ENCODE data around the gene PCCA. TPM values are rescaled to one million over a fixed set of nuclear protein-coding genes. Genes with fewer than 3 reads are reported as not detected.
A peak's percentile ranks its signal among the peaks of the same experiment; 100 is the strongest.

PCCA gene
- total RNA-seq, 1 experiment from 2014 or later, result 16.1 TPM

DNA sequence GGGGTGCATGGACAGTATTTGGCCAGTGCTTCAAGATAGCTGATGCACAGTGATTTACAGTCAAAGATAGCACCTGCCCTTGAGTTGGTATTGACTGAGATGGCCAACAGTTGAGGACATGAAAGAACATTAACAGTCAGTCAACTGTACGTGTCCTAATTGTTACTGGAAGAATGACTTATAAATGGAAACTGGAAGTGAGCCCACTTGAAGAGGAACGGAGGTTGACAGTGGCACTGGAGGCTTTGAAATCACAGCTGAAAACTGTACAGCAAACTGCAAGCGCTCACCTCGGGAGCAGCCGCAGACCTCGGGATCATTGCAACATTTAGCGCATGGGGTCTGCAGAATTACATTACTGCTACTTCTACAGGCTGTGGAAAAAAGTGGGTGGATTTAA is 422.6 kb downstream of the PCCA start:
- no peaks in the 10 kb centered on the region for H3K36me3 ChIP-seq (ENCODE audit: low read depth)
- no peak overlapping the region for H3K4me2 ChIP-seq
- no peaks in the 10 kb centered on the region for H3F3A ChIP-seq (ENCODE audit: insufficient read depth, low read depth)
- POLR2A ChIA-PET (ENCODE audit: unreplicated experiment), result no interaction called here
- no peaks in the 10 kb centered on the region for H3K27me3 ChIP-seq (ENCODE audit: insufficient read depth, low read depth)
- H2AFZ ChIP-seq, result no peak overlapping the region
- BruUV-seq (replicated peaks), result no TSS peak
- intact Hi-C loops (cut with micrococcal nuclease; ENCODE audit: unreplicated experiment), result loop anchor here (10.0 kb wide), 1 partner anchor 527 kb away; the partner anchor contains the start of gene ZIC2
- TF ChIP-seq, protein P1, sequence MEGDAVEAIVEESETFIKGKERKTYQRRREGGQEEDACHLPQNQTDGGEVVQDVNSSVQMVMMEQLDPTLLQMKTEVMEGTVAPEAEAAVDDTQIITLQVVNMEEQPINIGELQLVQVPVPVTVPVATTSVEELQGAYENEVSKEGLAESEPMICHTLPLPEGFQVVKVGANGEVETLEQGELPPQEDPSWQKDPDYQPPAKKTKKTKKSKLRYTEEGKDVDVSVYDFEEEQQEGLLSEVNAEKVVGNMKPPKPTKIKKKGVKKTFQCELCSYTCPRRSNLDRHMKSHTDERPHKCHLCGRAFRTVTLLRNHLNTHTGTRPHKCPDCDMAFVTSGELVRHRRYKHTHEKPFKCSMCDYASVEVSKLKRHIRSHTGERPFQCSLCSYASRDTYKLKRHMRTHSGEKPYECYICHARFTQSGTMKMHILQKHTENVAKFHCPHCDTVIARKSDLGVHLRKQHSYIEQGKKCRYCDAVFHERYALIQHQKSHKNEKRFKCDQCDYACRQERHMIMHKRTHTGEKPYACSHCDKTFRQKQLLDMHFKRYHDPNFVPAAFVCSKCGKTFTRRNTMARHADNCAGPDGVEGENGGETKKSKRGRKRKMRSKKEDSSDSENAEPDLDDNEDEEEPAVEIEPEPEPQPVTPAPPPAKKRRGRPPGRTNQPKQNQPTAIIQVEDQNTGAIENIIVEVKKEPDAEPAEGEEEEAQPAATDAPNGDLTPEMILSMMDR (conservative IDR thresholded peaks at IDR 0.05), result no peak
- no peak for TF ChIP-seq EZH2 (IDR thresholded peaks at IDR 0.05; ENCODE audit: low read depth)
- H3K4me1 ChIP-seq (replicated peaks; ENCODE audit: insufficient read depth), result no peaks in the 10 kb centered on the region
- H3K79me2 ChIP-seq (ENCODE audit: low read depth), result no peaks in the 10 kb centered on the region
- no peak overlapping the region for H3K4me3 ChIP-seq
- no peaks in the 10 kb centered on the region for H4K20me1 ChIP-seq (ENCODE audit: insufficient read depth)
- no peaks in the 10 kb centered on the region for H3K9me2 ChIP-seq (ENCODE audit: insufficient read depth)
- H3K27ac ChIP-seq, result no peak overlapping the region
- CTCF ChIA-PET, result no interaction called here
- no peak for DNase-seq
- no peaks in the 10 kb centered on the region for H3K9me3 ChIP-seq (ENCODE audit: insufficient read depth, low read depth)

DNA sequence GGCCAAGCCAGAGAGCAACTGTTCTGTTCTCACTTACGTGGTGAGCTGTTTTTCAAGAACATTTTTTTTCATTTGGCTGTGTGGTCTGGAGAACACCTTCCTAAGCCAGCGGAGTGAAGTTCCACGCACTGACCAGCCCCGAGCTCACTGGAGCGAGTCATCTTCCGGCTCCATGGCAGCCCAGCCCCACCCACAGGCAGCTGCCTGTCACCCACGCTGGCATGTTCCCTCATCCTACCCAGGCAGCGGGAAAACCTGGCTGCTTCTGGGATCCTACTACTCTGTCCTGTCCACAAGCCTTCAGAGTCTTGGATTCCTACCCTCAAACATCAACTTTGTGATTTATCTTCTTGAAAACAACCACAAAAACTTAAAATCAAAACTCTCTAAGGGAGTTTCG is 423.5 kb downstream of the PCCA start:
- TF ChIP-seq EZH2 (IDR thresholded peaks at IDR 0.05; ENCODE audit: low read depth), result no peak
- TF ChIP-seq, protein P1 (conservative IDR thresholded peaks at IDR 0.05), result no peak
- no peak overlapping the region for H2AFZ ChIP-seq
- H3K4me1 ChIP-seq (replicated peaks; ENCODE audit: insufficient read depth), result no peaks in the 10 kb centered on the region
- no peak overlapping the region for H3K27ac ChIP-seq
- ChIA-PET CTCF (no interaction called here), POLR2A (ENCODE audit: unreplicated experiment) (no interaction called here)
- DNase-seq, result peak in 1 of 2 experiments; percentile 6
- no peaks in the 10 kb centered on the region for H4K20me1 ChIP-seq (ENCODE audit: insufficient read depth)
- intact Hi-C loops (cut with micrococcal nuclease; ENCODE audit: unreplicated experiment), result loop anchor here (10.0 kb wide), 1 partner anchor 528 kb away; the partner anchor contains the start of gene ZIC2
- H3K79me2 ChIP-seq (ENCODE audit: low read depth), result no peaks in the 10 kb centered on the region
- no peak overlapping the region for H3K4me2 ChIP-seq
- no peaks in the 10 kb centered on the region for H3K27me3 ChIP-seq (ENCODE audit: insufficient read depth, low read depth)
- no peaks in the 10 kb centered on the region for H3K9me2 ChIP-seq (ENCODE audit: insufficient read depth)
- H3K4me3 ChIP-seq, result no peak overlapping the region
- no peaks in the 10 kb centered on the region for H3F3A ChIP-seq (ENCODE audit: insufficient read depth, low read depth)
- H3K9me3 ChIP-seq (ENCODE audit: insufficient read depth, low read depth), result no peaks in the 10 kb centered on the region
- no TSS peak for BruUV-seq (replicated peaks)
- H3K36me3 ChIP-seq (ENCODE audit: low read depth), result no peaks in the 10 kb centered on the region

DNA sequence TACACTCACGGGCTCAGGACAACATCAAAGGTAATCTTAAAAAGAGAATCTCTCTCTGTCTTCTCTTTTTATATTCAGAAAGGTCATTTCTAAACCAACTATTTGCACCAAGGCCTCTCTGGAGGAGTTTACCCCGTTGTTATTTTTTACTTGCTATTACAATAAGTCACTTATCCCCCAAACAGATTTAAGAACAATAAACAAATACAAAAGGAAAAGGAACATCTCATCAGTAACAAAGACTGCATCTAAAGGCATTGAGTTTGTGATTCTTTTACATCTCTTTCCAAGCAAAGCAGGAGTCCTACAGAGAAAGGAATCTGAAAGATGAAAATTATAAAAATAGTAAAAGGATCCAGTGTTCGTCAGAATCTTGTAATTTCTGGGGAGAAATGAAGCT is 424.3 kb downstream of the PCCA start:
- H3K4me3 ChIP-seq, result no peak overlapping the region
- no peaks in the 10 kb centered on the region for H3F3A ChIP-seq (ENCODE audit: insufficient read depth, low read depth)
- no peaks in the 10 kb centered on the region for H3K79me2 ChIP-seq (ENCODE audit: low read depth)
- H2AFZ ChIP-seq, result no peak overlapping the region
- no peak overlapping the region for H3K4me2 ChIP-seq
- no peaks in the 10 kb centered on the region for H3K36me3 ChIP-seq (ENCODE audit: low read depth)
- no peaks in the 10 kb centered on the region for H3K27me3 ChIP-seq (ENCODE audit: insufficient read depth, low read depth)
- H3K9me3 ChIP-seq (ENCODE audit: insufficient read depth, low read depth), result no peaks in the 10 kb centered on the region
- ChIA-PET CTCF (no interaction called here), POLR2A (ENCODE audit: unreplicated experiment) (no interaction called here)
- no peak for TF ChIP-seq EZH2 (IDR thresholded peaks at IDR 0.05; ENCODE audit: low read depth)
- TF ChIP-seq, protein P1 (conservative IDR thresholded peaks at IDR 0.05), result no peak
- H3K27ac ChIP-seq, result no peak overlapping the region
- no peaks in the 10 kb centered on the region for H3K9me2 ChIP-seq (ENCODE audit: insufficient read depth)
- intact Hi-C loops (cut with micrococcal nuclease; ENCODE audit: unreplicated experiment), result loop anchor here (10.0 kb wide), 1 partner anchor 528 kb away; the partner anchor contains the start of gene ZIC2
- H3K4me1 ChIP-seq (replicated peaks; ENCODE audit: insufficient read depth), result no peaks in the 10 kb centered on the region
- BruUV-seq (replicated peaks), result no TSS peak
- DNase-seq, result no peak
- no peaks in the 10 kb centered on the region for H4K20me1 ChIP-seq (ENCODE audit: insufficient read depth)

All from PC-9 (cell line).